Esophagus (tissue), 2 donors: ENCODE results near the gene SPOUT1. TPM values are rescaled to one million over a fixed set of nuclear protein-coding genes. Genes with fewer than 3 reads are reported as not detected.
"Not testable (repeated sequence)": the region's sequence is repeated elsewhere in the genome, so short reads cannot be mapped to it uniquely, and the experiment has no call there.

Source experiments
- H3K27ac ChIP-seq, 2 donors: one replicate each; pipeline ENCODE4 v1.5.1; 2013; ENCODE audit warnings: low read depth in 2 of 2, mild to moderate bottlenecking in 2 of 2, inconsistent platforms in 1 of 2, low read length in 1 of 2, moderate library complexity in 1 of 2
- H3K27me3 ChIP-seq, 2 donors: one replicate each; pipeline ENCODE4 v1.6.1; 2013; ENCODE audit warnings: low read length in 2 of 2, control low read depth in 1 of 2, mild to moderate bottlenecking in 1 of 2; ENCODE audit not compliant: insufficient read depth in 2 of 2, control insufficient read depth in 1 of 2
- H3K36me3 ChIP-seq, 2 donors: one replicate each; pipeline ENCODE4 v1.6.1; 2013; ENCODE audit warnings: low read length in 1 of 2; ENCODE audit not compliant: control insufficient read depth in 2 of 2, insufficient read depth in 2 of 2
- H3K4me1 ChIP-seq, 2 donors: one replicate each; pipeline ENCODE4 v1.6.1; 2013; ENCODE audit warnings: low read length in 1 of 2; ENCODE audit not compliant: control insufficient read depth in 2 of 2, insufficient read depth in 2 of 2
- H3K4me3 ChIP-seq, 2 donors: one replicate each; pipeline ENCODE4 v1.5.1; 2013; ENCODE audit warnings: low read length in 2 of 2, mild to moderate bottlenecking in 2 of 2, low read depth in 1 of 2, moderate library complexity in 1 of 2
- H3K9me3 ChIP-seq, 2 donors: one replicate each; pipeline ENCODE4 v1.6.1; 2013; ENCODE audit warnings: mild to moderate bottlenecking in 2 of 2, low read depth in 1 of 2, low read length in 1 of 2, moderate library complexity in 1 of 2; ENCODE audit not compliant: control insufficient read depth in 2 of 2, insufficient read depth in 1 of 2
- WGBS, 2 donors: extraction: QIAGEN DNeasy Blood & Tissue Kit; methylation state at CpG; one replicate each; pipeline ENCODE4 v1.1.7; 2013; 5-methylcytosine and 5-hydroxymethylcytosine counted together
- polyA plus RNA-seq, 2 donors: library from polyadenylated mRNA; stranded (reverse); fragments of 200-250 nt; gene quantifications; one replicate each; pipeline ENCODE4 v1.2.3, GENCODE V29; 2013
- donor health status: healthy with polysubstance abuse.
- donor health status: Bipolar disorder and iron deficiency.

The SPOUT1 gene
- polyA plus RNA-seq, 2 donors: 23.6 to 26.6 TPM

DNA sequence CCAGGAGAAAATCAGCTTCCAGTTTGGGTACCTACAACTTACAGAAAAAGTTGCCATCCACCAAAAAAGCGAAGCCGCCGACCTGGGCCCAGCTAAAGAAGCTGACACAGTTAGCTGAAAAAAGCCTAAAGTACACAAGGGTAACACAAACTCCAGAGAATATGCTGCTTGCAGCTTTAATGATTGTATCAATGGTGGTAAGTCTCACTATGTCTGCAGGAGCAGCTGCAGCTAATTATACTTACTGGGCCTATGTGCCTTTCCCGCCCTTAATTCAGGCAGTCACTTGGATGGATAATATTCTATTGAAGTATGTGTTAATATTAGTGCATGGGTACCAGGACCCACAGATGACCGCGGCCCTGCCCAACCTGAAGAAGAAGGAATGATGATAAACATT, 24.9 kb upstream of the SPOUT1 start:
- not testable (repeated sequence) for H3K27ac ChIP-seq, H3K4me3 ChIP-seq, H3K36me3 ChIP-seq, H3K9me3 ChIP-seq, H3K4me1 ChIP-seq, H3K27me3 ChIP-seq
- 93 to 95% methylated on average over 6 of the region's 6 CpGs for WGBS, 2 donors

DNA sequence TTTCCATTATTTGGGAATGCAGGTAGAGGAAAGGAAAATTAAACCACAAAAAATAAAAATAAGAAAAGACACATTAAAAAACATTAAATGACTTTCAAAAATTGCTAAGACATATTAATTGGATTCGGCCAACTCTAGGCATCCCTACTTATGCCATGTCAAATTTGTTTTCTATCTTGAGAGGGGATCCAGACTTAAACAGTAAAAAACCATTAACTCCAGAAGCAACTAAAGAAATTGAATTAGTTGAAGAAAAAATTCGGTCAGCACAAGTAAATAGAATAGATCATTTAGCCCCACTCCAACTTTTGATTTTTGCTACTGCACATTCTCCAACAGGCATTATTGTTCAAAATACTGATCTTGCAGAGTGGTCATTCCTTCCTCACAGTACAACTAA, 23.1 kb upstream of the SPOUT1 start:
- not testable (repeated sequence) for H3K9me3 ChIP-seq, H3K27ac ChIP-seq, H3K4me3 ChIP-seq, H3K27me3 ChIP-seq, H3K36me3 ChIP-seq, H3K4me1 ChIP-seq
- 80 to 85% methylated on average over 2 of the region's 2 CpGs for WGBS, 2 donors

DNA sequence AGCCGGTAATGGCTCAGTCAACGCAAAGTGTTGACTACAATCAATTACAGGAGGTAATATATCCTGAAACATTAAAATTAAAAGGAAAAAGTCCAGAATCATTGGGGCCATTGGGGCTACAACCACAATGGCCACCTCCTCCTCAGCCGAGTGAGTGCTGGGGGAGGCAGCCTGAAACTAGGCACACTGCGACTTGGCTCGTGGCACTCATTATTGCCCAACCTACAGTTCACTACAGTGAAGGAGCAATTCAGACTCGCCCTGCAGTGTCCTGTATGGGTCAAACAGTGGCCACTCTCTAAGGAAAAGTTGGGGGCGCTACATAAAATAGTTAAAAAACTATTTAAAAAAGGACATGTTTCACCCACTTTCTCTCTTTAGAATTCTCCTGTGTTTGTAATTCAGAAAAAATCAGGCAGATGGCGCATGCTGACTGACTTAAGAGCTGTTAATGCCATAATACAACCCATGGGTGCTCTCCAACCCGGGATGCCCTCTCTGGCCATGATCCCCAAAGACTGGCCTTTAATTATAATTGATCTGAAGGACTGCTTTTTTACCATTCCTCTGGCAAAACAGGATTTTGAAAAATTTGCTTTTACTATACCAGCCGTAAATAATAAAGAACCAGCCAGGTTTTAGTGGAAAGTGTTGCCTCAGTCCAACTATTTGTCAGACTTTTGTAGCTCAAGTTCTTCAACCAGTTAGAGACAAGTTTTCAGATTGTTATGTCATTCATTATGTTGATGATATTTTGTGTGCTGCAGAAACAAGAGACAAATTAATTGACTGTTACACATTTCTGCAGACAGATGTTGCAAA, 22.4 kb upstream of the SPOUT1 start:
- WGBS, 2 donors: 71 to 72% methylated on average over 10 of the region's 10 CpGs

DNA sequence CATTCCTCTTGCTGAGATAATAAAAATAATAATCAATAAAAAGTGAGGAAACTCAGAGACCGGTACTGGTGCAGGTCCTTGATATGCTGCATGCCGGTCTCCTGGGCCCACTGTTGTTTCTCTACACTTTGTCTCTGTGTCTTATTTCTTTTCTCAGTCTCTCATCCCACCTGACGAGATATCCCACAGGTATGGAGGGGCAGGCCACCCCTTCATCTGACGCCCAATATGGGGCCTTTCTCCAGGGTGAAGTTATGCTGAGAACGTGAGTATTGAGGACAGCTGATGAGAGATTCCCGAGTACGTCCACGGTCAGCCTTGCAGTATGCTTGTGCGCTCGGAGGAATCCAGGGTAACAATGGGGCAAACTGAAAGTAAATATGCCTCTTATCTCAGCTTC, 21.4 kb upstream of the SPOUT1 start:
- H3K27me3 ChIP-seq, H3K27ac ChIP-seq, H3K36me3 ChIP-seq, H3K9me3 ChIP-seq, H3K4me3 ChIP-seq, H3K4me1 ChIP-seq: not testable (repeated sequence)
- 89 to 91% methylated on average over 10 of the region's 10 CpGs for WGBS, 2 donors

More for the DNA sequence above, 22.4 kb upstream of the SPOUT1 start:
- H3K4me3 ChIP-seq, H3K9me3 ChIP-seq, H3K27ac ChIP-seq, H3K36me3 ChIP-seq, H3K4me1 ChIP-seq, H3K27me3 ChIP-seq: not testable (repeated sequence)

DNA sequence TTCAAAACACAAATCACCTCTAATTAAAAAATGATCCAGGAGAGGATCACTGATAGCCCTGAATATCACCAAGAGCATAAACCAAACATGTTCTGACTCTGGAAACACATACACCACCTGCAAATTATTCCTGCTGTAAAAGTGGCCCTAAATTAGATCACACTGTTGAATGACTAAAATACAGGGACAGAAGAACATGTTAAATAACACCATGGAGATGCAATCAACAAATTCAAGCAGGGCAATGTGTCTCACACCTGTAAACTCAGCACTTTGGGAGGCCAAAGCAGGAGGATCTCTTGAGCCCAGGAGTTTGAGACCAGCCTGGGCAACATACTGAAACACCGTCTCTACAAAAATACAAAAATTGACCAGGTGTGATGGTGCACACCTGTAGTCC, 18.2 kb upstream of the SPOUT1 start:
- H3K4me3 ChIP-seq: no peak overlapping the region
- WGBS, 2 donors: 99 to 100% methylated on average over 1 of the region's 1 CpG
- H3K36me3 ChIP-seq: no peaks in the 10 kb centered on the region
- peaks cover 0 to 11% of the 10 kb centered on the region in 2 donors for H3K4me1 ChIP-seq
- no peaks in the 10 kb centered on the region for H3K27me3 ChIP-seq
- no peak overlapping the region for H3K27ac ChIP-seq
- H3K9me3 ChIP-seq: peaks cover 0 to 3% of the 10 kb centered on the region in 2 donors

DNA sequence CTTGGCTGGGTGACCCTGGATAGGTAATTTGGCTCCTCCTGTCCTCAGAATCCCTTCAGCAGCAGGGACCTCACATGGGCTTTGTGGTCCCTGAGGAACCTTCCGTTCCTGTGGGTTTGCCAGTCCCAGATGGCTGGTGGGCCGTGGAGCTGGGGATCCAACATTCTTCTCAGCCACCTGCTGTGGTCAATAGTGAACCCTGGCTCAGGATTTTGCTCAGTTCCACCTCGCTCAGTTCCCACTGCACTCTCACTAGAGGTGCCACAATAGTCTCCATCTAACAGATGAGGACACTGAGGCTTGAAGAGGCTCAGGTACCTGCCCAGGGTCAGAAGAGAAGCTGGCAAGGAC, 17.1 kb upstream of the SPOUT1 start:
- Histone ChIP-seq H3K4me3 (no peak overlapping the region), H3K36me3 (peaks cover 0 to 3% of the 10 kb centered on the region in 2 donors), H3K27ac (no peak overlapping the region), H3K4me1 (peaks cover 0 to 11% of the 10 kb centered on the region in 2 donors), H3K27me3 (no peaks in the 10 kb centered on the region), H3K9me3 (peaks cover 0 to 3% of the 10 kb centered on the region in 2 donors)
- WGBS, 2 donors: 92 to 95% methylated on average over 3 of the region's 3 CpGs

DNA sequence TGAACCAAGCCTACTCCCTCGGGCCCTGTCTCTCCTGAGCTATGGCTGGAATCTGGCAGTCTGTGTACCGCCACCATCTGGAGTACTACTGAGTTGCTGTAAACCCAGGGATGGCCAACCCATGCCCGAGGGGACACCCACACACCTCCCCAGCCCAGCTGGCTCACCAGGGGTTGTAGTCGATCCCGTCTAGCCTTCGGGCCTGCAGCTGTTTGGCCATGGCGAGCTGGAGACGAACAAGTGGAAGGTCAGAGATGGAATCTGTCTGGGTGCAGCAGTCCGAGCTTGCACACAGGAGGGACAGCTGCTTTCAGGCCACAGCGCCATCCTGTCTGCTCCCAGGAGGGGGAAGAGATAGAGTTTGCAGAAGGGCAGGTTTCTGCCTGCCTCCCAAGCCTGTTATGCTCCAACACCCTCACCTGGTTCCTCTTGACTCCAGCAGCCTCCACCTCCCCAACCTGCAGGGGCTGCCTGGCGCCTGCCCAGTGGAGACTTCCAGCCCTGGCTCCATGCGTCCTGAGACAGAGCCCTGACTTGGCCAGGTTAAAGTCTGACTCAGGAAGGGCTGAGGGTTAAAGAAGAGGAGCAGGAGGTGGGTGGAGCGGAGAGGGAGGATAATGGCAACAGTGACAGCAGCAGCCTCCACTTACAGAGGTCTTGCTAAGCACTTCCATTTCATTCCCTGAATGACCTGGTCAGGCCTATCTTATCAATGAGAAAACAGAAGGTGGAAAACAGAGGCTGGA, 15.8 kb upstream of the SPOUT1 start:
- Histone ChIP-seq H3K36me3 (peaks cover 0 to 3% of the 10 kb centered on the region in 2 donors), H3K4me1 (peaks cover 0 to 11% of the 10 kb centered on the region in 2 donors), H3K27ac (peak overlapping the region; percentile 57 to 84), H3K9me3 (no peaks in the 10 kb centered on the region), H3K27me3 (no peaks in the 10 kb centered on the region), H3K4me3 (no peak overlapping the region)
- WGBS, 2 donors: 45 to 55% methylated on average over 13 of the region's 13 CpGs

DNA sequence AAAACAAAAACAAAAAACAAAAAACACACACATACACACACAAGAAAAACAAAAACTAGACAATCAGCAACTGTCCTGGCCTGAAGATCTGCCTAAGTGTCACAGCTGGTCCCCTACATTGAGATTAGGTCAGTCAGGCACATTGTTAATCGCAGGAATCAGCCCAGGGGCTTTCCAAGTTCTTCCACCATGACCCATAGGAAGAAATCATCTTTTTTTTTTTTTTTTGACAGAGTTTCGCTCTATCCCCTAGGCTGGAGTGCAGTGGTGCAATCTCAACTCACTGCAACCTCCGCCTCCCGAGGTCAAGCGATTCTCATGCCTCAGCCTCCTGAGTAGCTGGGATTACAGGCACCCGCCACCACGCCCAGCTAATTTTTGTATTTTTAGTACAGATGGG, 13.6 kb upstream of the SPOUT1 start:
- not testable (repeated sequence) for H3K36me3 ChIP-seq, H3K27ac ChIP-seq, H3K9me3 ChIP-seq, H3K27me3 ChIP-seq, H3K4me3 ChIP-seq
- peaks cover 0 to 11% of the 10 kb centered on the region in 2 donors for H3K4me1 ChIP-seq
- 91 to 95% methylated on average over 7 of the region's 7 CpGs for WGBS, 2 donors

DNA sequence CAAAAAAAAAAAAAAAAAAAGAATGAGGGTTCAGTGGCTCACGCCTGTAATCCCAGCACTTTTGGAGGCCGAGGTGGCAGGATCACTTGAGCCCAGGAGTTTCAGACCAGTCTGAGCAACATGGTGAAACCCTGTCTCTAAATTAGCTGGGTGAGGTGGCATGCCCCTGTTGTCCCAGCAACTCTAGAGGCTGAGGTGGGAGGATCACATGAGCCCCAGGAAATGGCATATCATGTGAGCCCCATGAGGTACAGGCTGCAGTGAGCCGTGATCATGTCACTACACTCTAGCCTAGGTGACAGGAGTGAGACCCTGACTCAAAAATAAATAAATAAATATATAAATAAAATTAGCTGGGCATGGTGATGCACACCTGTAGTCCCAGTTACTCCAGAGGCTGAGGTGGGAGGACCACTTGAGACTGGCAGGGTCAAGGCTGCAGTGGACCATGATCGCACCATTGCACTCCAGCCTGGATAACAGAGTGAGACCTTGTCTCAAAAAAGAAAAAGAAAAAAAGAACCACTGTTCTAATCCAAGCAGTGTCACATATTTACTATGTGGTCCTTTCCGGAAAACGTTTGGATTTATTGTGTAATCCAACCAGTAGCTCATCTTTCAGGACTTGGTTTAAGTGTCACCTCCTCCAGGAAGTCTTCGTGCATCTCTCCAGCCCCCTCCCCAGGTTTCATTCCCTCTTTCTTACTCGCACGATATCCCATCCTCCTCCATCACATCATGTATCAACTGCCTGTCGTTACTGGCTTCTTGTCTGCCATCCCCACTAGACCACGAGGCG, 12.3 kb upstream of the SPOUT1 start:
- peaks cover 0 to 9% of the 10 kb centered on the region in 2 donors for H3K36me3 ChIP-seq
- no peak overlapping the region for H3K4me3 ChIP-seq
- 89 to 90% methylated on average over 12 of the region's 12 CpGs for WGBS, 2 donors
- peaks cover 0 to 11% of the 10 kb centered on the region in 2 donors for H3K4me1 ChIP-seq
- no peak overlapping the region for H3K27ac ChIP-seq
- no peaks in the 10 kb centered on the region for H3K9me3 ChIP-seq
- H3K27me3 ChIP-seq: no peaks in the 10 kb centered on the region
